GM12878 (cell line): Measurements from ENCODE around the gene CEP170B. TPM values are rescaled to one million over a fixed set of nuclear protein-coding genes. Genes with fewer than 3 reads are reported as not detected.

Source experiments
- ASH2L ChIP-seq: fragments of 300-600, 200-600 bp; sonication (generic); IDR thresholded peaks from 2 replicates; pipeline ENCODE4 v1.6.1; 2017; ENCODE audit warnings: low read depth, mild to moderate bottlenecking, borderline replicate concordance
- BCLAF1 ChIP-seq: fragments of 450-650 bp; IDR thresholded peaks from 2 replicates; pipeline ENCODE4 v1.6.1; 2017; ENCODE audit warnings: antibody characterized with exemption, mild to moderate bottlenecking, moderate library complexity
- BHLHE40 ChIP-seq, 2 experiments: fragments of 450-650 bp in 1 of 2; IDR thresholded peaks; 2 replicates each; pipeline ENCODE4 v1.6.1; 2011 to 2017; ENCODE audit warnings: low read depth in 2 of 2, borderline replicate concordance in 1 of 2, improper control_type of control experiment in 1 of 2, low read length in 1 of 2, mild to moderate bottlenecking in 1 of 2
- CHD1 ChIP-seq: IDR thresholded peaks from 2 replicates; pipeline ENCODE4 v1.6.1; 2012; ENCODE audit warnings: low read depth, low read length, improper control_type of control experiment
- CHD2 ChIP-seq: IDR thresholded peaks from 2 replicates; pipeline ENCODE4 v1.6.1; 2011; ENCODE audit warnings: low read depth, low read length, improper control_type of control experiment, borderline replicate concordance
- FOXK2 ChIP-seq: fragments of 450-650 bp; IDR thresholded peaks from 2 replicates; pipeline ENCODE4 v1.6.1; 2017; ENCODE audit warnings: mild to moderate bottlenecking, moderate library complexity
- IKZF1 ChIP-seq: fragments of 450-650 bp; conservative IDR thresholded peaks from 2 replicates; pipeline ENCODE4 v1.6.1; 2017; ENCODE audit warnings: antibody characterized with exemption, mild to moderate bottlenecking
- JUNB ChIP-seq: IDR thresholded peaks from 2 replicates; pipeline ENCODE4 v1.6.1; 2016; ENCODE audit warnings: antibody characterized with exemption, mild to moderate bottlenecking
- MTA2 ChIP-seq: fragments of 450-650 bp; IDR thresholded peaks from 2 replicates; pipeline ENCODE4 v1.6.1; 2016; ENCODE audit warnings: low read depth, mild to moderate bottlenecking, moderate library complexity
- NFYB ChIP-seq: IDR thresholded peaks from 2 replicates; pipeline ENCODE4 v1.6.1; 2011; ENCODE audit warnings: low read depth, mild to moderate bottlenecking, low read length, improper control_type of control experiment, moderate library complexity; ENCODE audit not compliant: insufficient read depth
- NR2C2 ChIP-seq: IDR thresholded peaks from 2 replicates; pipeline ENCODE4 v1.6.1; 2011; ENCODE audit warnings: borderline replicate concordance, low read depth; ENCODE audit not compliant: control insufficient read depth, insufficient read length
- POU2F2 ChIP-seq: IDR thresholded peaks from 3 replicates; pipeline ENCODE4 v1.6.1; 2011; ENCODE audit warnings: low read depth, mild to moderate bottlenecking, low read length, borderline replicate concordance
- RAD51 ChIP-seq: fragments of 450-650 bp; IDR thresholded peaks from 2 replicates; pipeline ENCODE4 v1.6.1; 2016; ENCODE audit warnings: moderate library complexity, mild to moderate bottlenecking, inconsistent platforms
- RB1 ChIP-seq: fragments of 450-650 bp; formaldehyde crosslinking; IDR thresholded peaks from 2 replicates; pipeline ENCODE4 v1.6.1; 2017; ENCODE audit warnings: mild to moderate bottlenecking, borderline replicate concordance
- STAT1 ChIP-seq: fragments of 450-650 bp; conservative IDR thresholded peaks from 2 replicates; pipeline ENCODE4 v1.6.1; 2014; ENCODE audit warnings: antibody characterized with exemption, mild to moderate bottlenecking
- TAF1 ChIP-seq: IDR thresholded peaks from 2 replicates; pipeline ENCODE4 v1.6.1; 2011; ENCODE audit warnings: mild to moderate bottlenecking, low read depth, low read length, borderline replicate concordance
- TARDBP ChIP-seq: IDR thresholded peaks from 2 replicates; pipeline ENCODE4 v1.6.1; 2016; ENCODE audit warnings: borderline replicate concordance
- TBL1XR1 ChIP-seq: IDR thresholded peaks from 2 replicates; pipeline ENCODE4 v1.6.1; 2012; ENCODE audit warnings: low read depth, low read length, improper control_type of control experiment
- WRNIP1 ChIP-seq: IDR thresholded peaks from 2 replicates; pipeline ENCODE4 v1.6.1; 2011; ENCODE audit warnings: low read depth, low read length, improper control_type of control experiment, borderline replicate concordance
- ZNF592 ChIP-seq: fragments of 450-650 bp; IDR thresholded peaks from 2 replicates; pipeline ENCODE4 v1.6.1; 2017; ENCODE audit warnings: mild to moderate bottlenecking, moderate library complexity
- ZNF622 ChIP-seq: fragments of 450-650 bp; IDR thresholded peaks from 2 replicates; pipeline ENCODE4 v1.6.1; 2017; ENCODE audit warnings: mild to moderate bottlenecking, inconsistent platforms
- polyA plus RNA-seq, 11 experiments: library from polyadenylated mRNA; depleted of rRNA in 4 of 11; unstranded in 6 of 11; stranded (reverse) in 5 of 11; fragments of >200 nt; fragmentation: Nextera tagmentation in 4 of 11; fragmentation: Illumina TruSeq in 1 of 11; extraction: Ambion mirVana in 4 of 11; extraction: Trizol in 1 of 11; gene quantifications; 1 replicate in 1 of 11; 2 replicates in 10 of 11; pipeline versions ENCODE4 v1.2.1 to v1.2.3, GENCODE V29; 2011 to 2016; ENCODE audit warnings: inconsistent platforms in 2 of 11, missing spikeins in 2 of 11, low read depth in 1 of 11
- total RNA-seq, 4 experiments: library from RNA; depleted of rRNA in 3 of 4; stranded (reverse); fragments of >200 nt in 3 of 4; fragmentation: Illumina TruSeq in 1 of 4; extraction: Trizol in 1 of 4; gene quantifications; 2 replicates each; pipeline versions ENCODE4 v1.2.1 to v1.2.3, GENCODE V29; 2013 to 2021
- TF ChIP-seq, protein P1 (sequence below): fragments of 450-650 bp; conservative IDR thresholded peaks from 2 replicates; pipeline ENCODE4 v1.6.1; 2017; ENCODE audit warnings: mild to moderate bottlenecking, moderate library complexity

CEP170B gene
- total and polyA plus RNA-seq, 10 of the 15 experiments (the other 5 are each of a cell fraction or from before 2014, with no cell fraction given) = 0.01 to 0.44 (median 0.05) TPM; not detected in 4

GRCh38 chr14:104926619-104927431 lies 61.8 kb downstream of the CEP170B start (continued):
- peak; percentile 76 to 88; a peak in 2 of 4 replicates for TF ChIP-seq BHLHE40 (IDR thresholded peaks at IDR 0.05; ENCODE audit: borderline replicate concordance in 1 of 2, low read depth in 2 of 2, low read length in 1 of 2)
- peak; percentile 8; the same call in 1 of the 2 replicates for TF ChIP-seq CHD2
- TF ChIP-seq, protein P1, sequence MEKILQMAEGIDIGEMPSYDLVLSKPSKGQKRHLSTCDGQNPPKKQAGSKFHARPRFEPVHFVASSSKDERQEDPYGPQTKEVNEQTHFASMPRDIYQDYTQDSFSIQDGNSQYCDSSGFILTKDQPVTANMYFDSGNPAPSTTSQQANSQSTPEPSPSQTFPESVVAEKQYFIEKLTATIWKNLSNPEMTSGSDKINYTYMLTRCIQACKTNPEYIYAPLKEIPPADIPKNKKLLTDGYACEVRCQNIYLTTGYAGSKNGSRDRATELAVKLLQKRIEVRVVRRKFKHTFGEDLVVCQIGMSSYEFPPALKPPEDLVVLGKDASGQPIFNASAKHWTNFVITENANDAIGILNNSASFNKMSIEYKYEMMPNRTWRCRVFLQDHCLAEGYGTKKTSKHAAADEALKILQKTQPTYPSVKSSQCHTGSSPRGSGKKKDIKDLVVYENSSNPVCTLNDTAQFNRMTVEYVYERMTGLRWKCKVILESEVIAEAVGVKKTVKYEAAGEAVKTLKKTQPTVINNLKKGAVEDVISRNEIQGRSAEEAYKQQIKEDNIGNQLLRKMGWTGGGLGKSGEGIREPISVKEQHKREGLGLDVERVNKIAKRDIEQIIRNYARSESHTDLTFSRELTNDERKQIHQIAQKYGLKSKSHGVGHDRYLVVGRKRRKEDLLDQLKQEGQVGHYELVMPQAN = no peak; the same call in 1 of the 2 replicates
- TF ChIP-seq FOXK2 = no peak
- TF ChIP-seq WRNIP1 = no peak
- no peak for TF ChIP-seq ZNF622
- TF ChIP-seq CHD1 = no peak
- TF ChIP-seq NR2C2 = no peak
- TF ChIP-seq ZNF592 = no peak
- TF ChIP-seq STAT1 = no peak
- no peak for TF ChIP-seq TAF1
- peak; percentile 91 for TF ChIP-seq IKZF1
- TF ChIP-seq RAD51 = no peak; the same call in 1 of the 2 replicates
- TF ChIP-seq RB1 = no peak
- TF ChIP-seq JUNB = no peak; the same call in 1 of the 2 replicates
- no peak for TF ChIP-seq BCLAF1
- peak; percentile 87 for TF ChIP-seq MTA2
- TF ChIP-seq ASH2L = no peak
- peak; percentile 99 for TF ChIP-seq POU2F2
- TF ChIP-seq TBL1XR1 = peak; percentile 94
- TF ChIP-seq NFYB = no peak
- TF ChIP-seq TARDBP = no peak
